ENCODE results near the gene MRPL28. TPM values are rescaled to one million over a fixed set of nuclear protein-coding genes. Genes with fewer than 3 reads are reported as not detected.

Gene MRPL28
- total and polyA plus RNA-seq, 10 donors: 38.0 to 108 (median 55.8) TPM

DNA sequence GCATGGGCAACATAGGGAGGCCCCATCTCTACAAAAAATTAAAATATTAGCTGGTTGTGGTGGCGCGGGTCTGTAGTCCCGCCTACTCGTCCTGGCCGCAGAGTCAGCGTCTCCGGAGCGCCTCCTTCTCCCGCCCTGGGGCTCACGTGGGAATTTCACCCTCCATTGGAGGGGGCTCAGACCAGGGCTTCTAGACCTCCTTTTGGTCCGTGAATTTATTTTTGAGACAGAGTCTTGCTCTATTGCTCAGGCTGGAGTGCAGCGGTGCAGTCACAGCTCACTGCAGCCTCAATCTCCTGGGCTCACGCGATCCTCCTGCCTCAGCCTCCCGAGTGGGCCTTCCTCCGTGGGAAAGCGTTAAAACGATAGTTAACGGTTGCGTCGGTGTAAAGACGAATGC lies 26.3 kb upstream of the MRPL28 start:
- Histone ChIP-seq H3K4me1 (peaks cover 3 to 63% (median 35%) of the 10 kb centered on the region in 6 donors), H3K4me3 (peak overlapping the region; percentile 32 to 89 (median 56)), H3K27me3 (replicated peaks in 1 of 7) (no peaks in the 10 kb centered on the region), H3K9me3 (peaks cover 0 to 6% (median 0%) of the 10 kb centered on the region in 8 donors), H3K36me3 (peaks cover 0 to 8% (median 0%) of the 10 kb centered on the region in 6 donors), H3K27ac (peak overlapping the region in 7 of 8 donors; percentile 4 to 98 (median 80))
- WGBS, 5 donors: 1 to 3% (median 3%) methylated on average over 17 to 22 of the region's 22 CpGs
- intact Hi-C loops (cut with DNase I; ENCODE audit: low total_unique reads): no loop called here
- DNase-seq: no peak
- peak in 2 of 3 donors; percentile 19 to 24 for TF ChIP-seq POLR2AphosphoS5 (IDR thresholded peaks at IDR 0.05)
- TF ChIP-seq, protein P1, sequence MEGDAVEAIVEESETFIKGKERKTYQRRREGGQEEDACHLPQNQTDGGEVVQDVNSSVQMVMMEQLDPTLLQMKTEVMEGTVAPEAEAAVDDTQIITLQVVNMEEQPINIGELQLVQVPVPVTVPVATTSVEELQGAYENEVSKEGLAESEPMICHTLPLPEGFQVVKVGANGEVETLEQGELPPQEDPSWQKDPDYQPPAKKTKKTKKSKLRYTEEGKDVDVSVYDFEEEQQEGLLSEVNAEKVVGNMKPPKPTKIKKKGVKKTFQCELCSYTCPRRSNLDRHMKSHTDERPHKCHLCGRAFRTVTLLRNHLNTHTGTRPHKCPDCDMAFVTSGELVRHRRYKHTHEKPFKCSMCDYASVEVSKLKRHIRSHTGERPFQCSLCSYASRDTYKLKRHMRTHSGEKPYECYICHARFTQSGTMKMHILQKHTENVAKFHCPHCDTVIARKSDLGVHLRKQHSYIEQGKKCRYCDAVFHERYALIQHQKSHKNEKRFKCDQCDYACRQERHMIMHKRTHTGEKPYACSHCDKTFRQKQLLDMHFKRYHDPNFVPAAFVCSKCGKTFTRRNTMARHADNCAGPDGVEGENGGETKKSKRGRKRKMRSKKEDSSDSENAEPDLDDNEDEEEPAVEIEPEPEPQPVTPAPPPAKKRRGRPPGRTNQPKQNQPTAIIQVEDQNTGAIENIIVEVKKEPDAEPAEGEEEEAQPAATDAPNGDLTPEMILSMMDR (IDR thresholded peaks at IDR 0.05 in 8 of 11, conservative IDR thresholded peaks at IDR 0.05 in 3 of 11): no peak

DNA sequence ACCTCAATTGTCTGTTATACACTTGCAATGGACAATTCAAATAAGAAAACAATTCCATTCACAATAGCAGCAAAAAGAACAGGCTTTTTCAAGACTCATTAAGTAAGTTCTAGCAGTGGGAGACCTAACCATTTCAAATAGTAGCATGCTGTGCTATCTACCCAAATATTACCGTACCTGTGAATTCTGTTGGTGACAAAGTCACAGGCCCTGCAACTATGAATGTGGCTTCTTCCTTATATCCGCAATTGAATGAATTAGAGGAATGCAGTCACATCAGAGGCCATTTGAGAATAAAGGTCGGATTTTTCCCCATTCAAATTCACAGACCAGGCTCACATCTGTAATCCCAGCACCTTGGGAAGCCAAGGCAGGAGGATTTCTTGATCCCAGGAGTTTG lies 25.9 kb upstream of the MRPL28 start:
- H3K4me1 ChIP-seq: peaks cover 3 to 64% (median 35%) of the 10 kb centered on the region in 6 donors
- peaks cover 0 to 8% (median 0%) of the 10 kb centered on the region in 6 donors for H3K36me3 ChIP-seq
- no peak for DNase-seq
- intact Hi-C loops (cut with DNase I; ENCODE audit: low total_unique reads): no loop called here
- peak overlapping the region in 4 of 8 donors; percentile 36 to 89 (median 63) for H3K4me3 ChIP-seq
- TF ChIP-seq POLR2A (IDR thresholded peaks at IDR 0.05): no peak
- TF ChIP-seq, protein P1 (IDR thresholded peaks at IDR 0.05 in 8 of 11, conservative IDR thresholded peaks at IDR 0.05 in 3 of 11): no peak
- TF ChIP-seq POLR2AphosphoS5 (IDR thresholded peaks at IDR 0.05): no peak
- WGBS, 5 donors: 20 to 51% (median 25%) methylated on average over 3 of the region's 3 CpGs
- no peaks in the 10 kb centered on the region for H3K27me3 ChIP-seq (replicated peaks in 1 of 7)
- H3K27ac ChIP-seq: peak overlapping the region in 7 of 8 donors; percentile 4 to 98 (median 80)
- peaks cover 0 to 6% (median 0%) of the 10 kb centered on the region in 8 donors for H3K9me3 ChIP-seq

DNA sequence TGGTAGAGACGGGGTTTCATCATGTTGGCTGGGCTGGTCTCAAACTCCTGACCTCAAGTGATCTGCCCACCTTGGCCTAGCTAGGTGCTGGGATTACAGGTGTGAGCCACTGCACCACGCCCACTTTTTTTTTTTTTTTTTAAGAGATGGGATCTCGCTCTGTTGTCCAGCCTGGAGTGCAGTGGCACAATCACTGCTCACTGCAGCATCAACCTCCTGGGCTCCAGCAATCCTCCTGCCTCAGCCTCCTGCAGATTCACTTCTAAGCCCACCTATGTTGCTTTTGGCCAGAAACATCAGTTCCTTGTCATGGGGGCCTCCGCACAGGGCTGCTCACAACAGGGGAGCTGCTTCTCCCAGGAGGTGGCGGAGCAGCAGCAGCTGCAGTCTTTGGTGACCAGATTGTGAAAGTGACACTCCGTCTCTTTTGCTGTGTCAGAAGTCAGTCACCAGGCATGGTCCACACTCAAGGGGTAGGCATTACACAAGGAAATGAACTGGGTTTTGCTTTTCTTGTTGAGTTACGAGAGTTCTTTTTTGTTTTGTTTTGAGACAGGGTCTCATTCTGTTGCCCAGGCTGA lies 22.2 kb upstream of the MRPL28 start:
- TF ChIP-seq POLR2AphosphoS5 (IDR thresholded peaks at IDR 0.05): no peak
- no peak for TF ChIP-seq POLR2A (IDR thresholded peaks at IDR 0.05)
- TF ChIP-seq, protein P1 (IDR thresholded peaks at IDR 0.05 in 8 of 11, conservative IDR thresholded peaks at IDR 0.05 in 3 of 11): peak in 1 of 11 experiments; percentile 11
- intact Hi-C loops (cut with DNase I; ENCODE audit: low total_unique reads): no loop called here

DNA sequence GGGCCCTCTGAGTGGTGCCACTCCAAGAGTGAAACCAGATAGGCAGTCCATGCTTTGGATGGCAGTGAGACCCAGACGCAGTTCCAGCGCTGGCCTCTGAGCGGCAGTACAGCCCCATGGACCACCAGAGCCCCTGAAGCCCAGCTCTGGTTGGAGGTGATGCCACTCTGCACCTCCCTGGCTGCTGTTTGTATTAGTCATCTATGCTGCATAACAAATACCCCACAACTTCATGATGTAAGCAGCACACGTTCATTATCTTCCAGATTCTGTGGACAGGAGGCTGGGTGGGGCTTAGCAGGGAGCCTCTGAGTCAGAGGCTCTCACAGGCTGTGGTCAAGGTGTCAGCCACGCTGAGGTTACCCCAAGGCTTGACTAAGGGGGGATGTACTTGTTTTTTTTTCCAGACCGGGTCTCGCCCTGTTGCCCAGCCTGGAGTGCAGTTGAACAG lies 21.6 kb upstream of the MRPL28 start:
- intact Hi-C loops (cut with DNase I; ENCODE audit: low total_unique reads): no loop called here
- WGBS, 5 donors: 56 to 67% (median 64%) methylated on average over 7 of the region's 7 CpGs

More for the DNA sequence above, 22.2 kb upstream of the MRPL28 start:
- Histone ChIP-seq H3K4me1 (peaks cover 0 to 28% (median 12%) of the 10 kb centered on the region in 6 donors), H3K36me3 (no peaks in the 10 kb centered on the region), H3K4me3 (no peak overlapping the region), H3K27ac (peak overlapping the region in 1 of 8 donors; percentile 10), H3K27me3 (replicated peaks in 1 of 7) (no peaks in the 10 kb centered on the region), H3K9me3 (peaks cover 0 to 6% (median 0%) of the 10 kb centered on the region in 8 donors)
- WGBS, 5 donors: 65 to 86% (median 77%) methylated on average over 7 of the region's 7 CpGs
- no peak for DNase-seq

More for the DNA sequence above, 21.6 kb upstream of the MRPL28 start:
- Histone ChIP-seq H3K9me3 (peaks cover 0 to 6% (median 0%) of the 10 kb centered on the region in 8 donors), H3K4me1 (peaks cover 0 to 28% (median 12%) of the 10 kb centered on the region in 6 donors), H3K27ac (peak overlapping the region in 1 of 8 donors; percentile 10), H3K27me3 (replicated peaks in 1 of 7) (no peaks in the 10 kb centered on the region), H3K4me3 (no peak overlapping the region), H3K36me3 (no peaks in the 10 kb centered on the region)
- TF ChIP-seq, protein P1 (IDR thresholded peaks at IDR 0.05 in 8 of 11, conservative IDR thresholded peaks at IDR 0.05 in 3 of 11): peak; percentile 51 to 82 (median 75)
- TF ChIP-seq POLR2A (IDR thresholded peaks at IDR 0.05) (no peak), POLR2AphosphoS5 (IDR thresholded peaks at IDR 0.05) (peak in 2 of 3 donors; percentile 26 to 39)
- DNase-seq: peak; percentile 88

Data from spleen (tissue), 11 donors.